T1000 (cell line): ENCODE results near the gene TBC1D2.

Experiments used
- DNase-seq: peaks from one replicate; lab custom pipeline; 2025; ENCODE audit warnings: mixed read lengths; lab: John Stamatoyannopoulos, UW

TBC1D2 gene

DNA sequence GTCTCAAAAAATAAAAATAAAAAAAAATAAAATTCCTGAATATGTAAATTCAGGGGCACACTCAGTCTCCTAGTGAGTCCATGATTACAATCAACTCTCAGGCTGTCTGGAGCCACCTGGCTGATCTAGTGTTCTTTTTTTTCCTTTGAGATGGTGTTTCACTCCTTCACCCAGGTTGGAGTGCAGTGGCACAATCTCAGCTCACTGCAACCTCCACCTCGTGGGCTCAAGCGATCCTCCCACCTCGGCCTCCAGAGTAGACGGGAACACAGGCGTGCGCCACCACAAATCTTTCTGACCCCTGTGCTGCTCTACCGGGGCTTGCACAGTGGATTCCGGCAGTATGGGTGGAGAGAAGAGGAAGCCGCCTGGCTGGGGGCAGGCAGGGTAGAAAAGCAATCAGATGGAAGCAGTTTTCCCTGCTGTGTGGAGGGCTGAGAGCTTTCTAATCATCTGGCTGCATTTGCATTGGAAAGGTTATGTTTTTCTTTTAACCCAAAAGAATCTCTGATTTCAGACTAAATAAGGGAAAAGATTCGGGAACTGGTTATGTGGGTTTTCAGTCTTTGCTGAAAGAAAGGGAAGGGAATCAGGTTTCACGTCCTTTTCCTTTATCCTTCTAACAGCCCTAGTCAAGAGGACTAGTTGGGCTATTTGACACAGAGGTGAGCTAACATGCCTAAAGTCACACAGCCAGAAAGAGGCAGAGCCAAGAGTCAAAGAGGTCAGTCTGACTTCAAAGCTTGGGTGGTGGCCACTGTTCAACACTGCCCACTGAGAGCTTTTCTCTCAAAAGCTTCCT is 36.7 kb downstream of the TBC1D2 start:
- DNase-seq, result no peak

- DNase-seq, result no peak
Measured at GRCh38 chr9:98217255-98217654, 38.2 kb downstream of the TBC1D2 start.

GRCh38 chr9:98216391-98216790 is 39.1 kb downstream of the TBC1D2 start:
- no peak for DNase-seq

DNA sequence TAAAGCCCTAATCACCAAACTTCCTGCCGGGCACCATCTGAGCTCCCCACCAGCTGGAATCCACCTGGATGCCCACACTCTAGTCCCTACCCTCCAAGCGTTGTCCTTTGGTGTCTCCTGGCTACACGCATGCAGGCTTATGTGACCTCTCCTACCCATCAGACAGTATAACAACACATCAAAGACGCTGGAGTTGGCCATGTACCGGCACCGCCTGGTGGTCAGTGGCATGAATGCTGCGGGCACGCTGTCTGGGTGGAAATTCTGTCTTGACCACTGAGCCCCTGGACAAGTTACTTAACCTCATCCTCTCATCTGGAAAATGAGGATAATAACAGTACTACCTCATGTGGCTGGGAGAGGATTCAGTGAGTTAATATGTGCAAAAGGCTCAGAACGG is 39.6 kb downstream of the TBC1D2 start:
- no peak for DNase-seq

DNA sequence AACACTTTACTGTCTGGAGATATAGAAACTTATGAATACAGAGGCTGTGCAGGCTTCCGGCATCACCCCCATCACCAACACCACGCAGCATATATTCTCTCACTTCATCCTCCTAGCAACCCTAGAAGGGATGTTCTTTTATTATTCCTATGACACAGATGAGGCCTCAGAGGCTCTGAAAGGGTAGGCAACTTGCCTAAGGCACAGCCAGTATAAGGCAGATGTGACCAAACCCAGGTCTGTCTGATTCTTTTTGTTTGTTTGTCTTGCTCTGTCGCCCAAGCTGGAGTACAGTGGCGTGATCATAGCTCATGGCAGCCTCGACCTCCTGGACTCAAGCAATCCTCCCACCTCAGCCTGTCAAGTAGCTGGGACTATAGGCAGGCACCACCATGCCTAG is 40.2 kb downstream of the TBC1D2 start:
- no peak for DNase-seq

GRCh38 chr9:98214811-98215210 is 40.6 kb downstream of the TBC1D2 start:
- DNase-seq, result no peak

GRCh38 chr9:98211260-98211659 is 44.2 kb downstream of the TBC1D2 start:
- no peak for DNase-seq

- DNase-seq, result no peak
Measured at GRCh38 chr9:98210435-98210834, 45.0 kb downstream of the TBC1D2 start.

DNA sequence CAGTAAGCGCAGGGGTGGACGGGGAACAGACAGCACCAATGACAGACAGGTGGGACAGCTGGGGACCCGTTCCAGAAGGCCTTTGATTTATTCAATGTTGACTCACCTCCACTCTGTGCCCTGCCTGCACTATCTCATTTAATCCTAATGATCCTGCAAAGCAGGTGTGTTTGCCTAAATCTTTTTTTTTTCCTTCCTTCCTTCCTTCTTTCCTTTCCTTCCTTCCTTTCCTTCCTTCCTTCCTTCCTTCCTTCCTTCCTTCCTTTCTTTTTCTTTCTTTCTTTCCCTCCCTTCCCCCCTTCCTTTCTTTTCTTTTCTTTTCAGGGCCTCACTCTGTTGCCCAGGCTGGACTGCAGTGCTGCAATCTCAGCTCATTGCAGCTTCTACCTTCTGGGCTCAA is 45.9 kb downstream of the TBC1D2 start:
- no peak for DNase-seq

- DNase-seq, result no peak
Measured at GRCh38 chr9:98208635-98209034, 46.8 kb downstream of the TBC1D2 start.

DNA sequence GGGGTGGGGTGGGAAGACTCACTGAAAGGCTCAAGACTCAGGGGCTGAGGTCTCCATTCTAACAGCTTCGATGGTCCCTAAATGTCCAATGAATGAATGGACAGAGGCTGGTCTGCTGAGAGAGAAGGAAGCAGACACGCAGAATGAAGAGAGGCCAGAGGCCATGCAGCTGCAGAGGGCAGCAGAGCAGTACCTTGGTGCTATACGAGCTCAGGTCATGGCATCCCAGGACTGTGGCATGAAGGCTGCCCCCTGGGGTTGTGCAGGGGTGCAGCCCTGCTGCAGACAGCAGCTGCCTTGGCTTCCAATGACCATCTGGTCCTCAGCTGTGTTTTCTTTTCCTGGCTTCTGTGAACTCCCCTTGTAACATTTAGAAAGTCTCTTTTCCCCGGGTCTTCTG is 47.8 kb downstream of the TBC1D2 start:
- DNase-seq, result no peak

DNA sequence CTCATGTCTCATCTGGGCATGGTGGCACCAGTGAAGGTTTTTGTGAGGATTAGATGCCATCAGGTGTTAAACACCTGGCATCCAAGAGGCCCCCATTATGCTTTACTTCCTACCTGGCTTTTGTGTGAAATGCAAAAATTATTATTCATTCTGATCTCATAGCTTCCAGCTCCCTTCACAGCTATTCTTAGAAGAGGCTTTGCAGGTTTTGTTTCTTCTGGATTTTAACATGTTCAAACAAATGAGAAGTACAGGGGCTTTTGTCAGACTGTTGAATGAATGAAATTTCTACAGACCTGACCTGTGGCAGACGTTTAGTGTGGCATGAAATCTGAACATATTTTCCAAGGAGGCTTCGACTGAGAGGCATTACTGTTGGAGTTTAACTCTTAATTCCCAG is 48.7 kb downstream of the TBC1D2 start:
- no peak for DNase-seq

- DNase-seq, result no peak
Measured at GRCh38 chr9:98204692-98205091, 50.8 kb downstream of the TBC1D2 start.

- DNase-seq, result no peak
Measured at GRCh38 chr9:98203153-98203552, 52.3 kb downstream of the TBC1D2 start.

GRCh38 chr9:98202252-98202651 is 53.2 kb downstream of the TBC1D2 start:
- no peak for DNase-seq

GRCh38 chr9:98201749-98202148 is 53.7 kb downstream of the TBC1D2 start:
- no peak for DNase-seq

DNA sequence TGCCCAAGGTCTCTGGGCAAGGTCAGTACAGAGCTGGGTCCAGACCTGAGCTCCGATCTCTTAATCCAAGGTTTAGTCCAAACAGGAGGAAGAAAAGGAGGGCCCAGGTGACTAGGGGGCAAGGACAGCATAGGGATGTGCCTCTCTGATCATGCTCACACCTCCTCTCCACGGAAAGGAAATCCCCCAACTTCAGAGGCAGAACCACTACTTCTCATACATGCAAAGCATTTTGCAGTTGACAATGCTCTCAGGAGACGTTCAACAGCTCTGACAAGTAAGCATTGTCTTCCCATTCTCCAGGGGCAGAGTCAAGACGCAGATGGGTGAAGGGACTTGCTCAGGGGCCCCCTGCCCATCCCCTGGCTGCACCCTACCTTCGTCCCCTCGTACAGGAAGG is 54.3 kb downstream of the TBC1D2 start:
- no peak for DNase-seq

DNA sequence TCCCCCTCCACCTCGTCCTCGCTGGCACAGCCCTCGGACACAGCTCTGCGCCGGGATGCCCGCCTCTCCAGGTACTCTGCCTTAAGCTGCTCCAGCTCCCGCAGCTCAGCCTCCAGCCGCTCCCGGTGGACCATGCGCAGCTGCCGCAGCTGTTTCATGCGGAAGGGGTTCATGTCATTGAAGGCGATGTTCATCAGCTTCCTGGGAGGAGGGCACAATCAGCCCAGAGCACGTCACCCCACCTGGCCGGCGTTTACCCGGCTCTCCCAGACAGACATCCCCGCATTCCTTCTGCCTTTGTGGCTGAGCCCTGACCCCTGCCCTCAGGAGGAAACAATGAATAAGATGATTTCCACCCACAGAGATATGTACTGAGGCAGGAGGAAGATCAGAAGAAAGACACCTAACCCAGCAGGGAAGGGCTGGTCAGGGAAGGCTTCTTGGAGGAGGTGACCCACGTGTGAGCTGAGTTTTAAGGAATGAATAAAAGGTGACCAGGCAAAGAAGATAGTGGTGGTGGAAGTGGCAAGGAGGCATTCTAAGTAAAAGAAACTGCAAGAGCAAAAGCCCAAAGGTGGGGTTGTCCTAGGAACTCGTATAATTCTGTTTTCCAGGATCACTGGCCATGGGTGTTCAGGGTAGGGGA is 55.9 kb downstream of the TBC1D2 start:
- no peak for DNase-seq

GRCh38 chr9:98195671-98196070 is 59.8 kb downstream of the TBC1D2 start:
- no peak for DNase-seq

DNA sequence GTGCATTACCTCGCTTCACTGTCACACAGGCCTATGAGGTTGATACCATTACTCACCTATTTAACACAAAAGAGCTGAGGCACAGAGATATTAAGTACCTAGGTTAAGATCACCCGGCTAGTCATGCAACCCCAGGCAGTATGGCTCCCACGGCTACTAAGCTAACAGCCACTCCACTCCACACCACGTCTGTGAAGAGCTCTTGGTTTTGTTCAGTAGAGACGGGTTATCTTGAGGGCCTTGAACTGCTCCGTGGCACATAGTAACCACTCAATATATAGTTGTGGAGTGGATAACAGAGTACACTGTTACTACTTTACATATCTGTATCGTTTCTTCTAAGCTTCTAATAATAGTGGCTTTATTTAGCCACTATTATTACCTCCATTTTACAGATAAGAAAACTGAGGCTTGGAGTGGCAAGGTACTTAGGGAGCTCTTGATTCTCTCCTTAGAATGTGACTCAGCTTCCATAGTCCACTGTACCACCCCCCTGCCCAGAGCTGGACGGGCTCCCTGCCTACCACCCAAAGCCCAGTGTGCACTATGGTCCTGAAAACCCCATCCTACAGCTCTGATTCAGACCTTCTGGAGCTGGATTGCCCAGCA is 62.0 kb downstream of the TBC1D2 start:
- DNase-seq, result peak; percentile 46

GRCh38 chr9:98192503-98193335 is 62.7 kb downstream of the TBC1D2 start, which contains the start of gene CORO2A:
CORO2A (minus strand) TSS chr9:98192637; CDS start chr9:98157660, 34,977 bp downstream.
- DNase-seq, result peak; percentile 57
